Lung (tissue), 12 donors: ENCODE data around the gene TMEM176B. TPM values are rescaled to one million over a fixed set of nuclear protein-coding genes. Genes with fewer than 3 reads are reported as not detected.

Experiments used
- ATAC-seq: fragments of 200-7000 bp; cut with Tn5 transposase; one replicate; pipeline ENCODE4 v1.9.1; 2020; ENCODE audit warnings: moderate number of reproducible peaks; ENCODE audit not compliant: insufficient read depth, low FRiP score
- DNase-seq, 3 donors: peaks; one replicate each; pipeline ENCODE4 v3.0.0-alpha.2; 2013 to 2017
- H3K27ac ChIP-seq, 2 donors: one replicate each; pipeline ENCODE4 v1.5.1; 2013; ENCODE audit warnings: mild to moderate bottlenecking in 2 of 2, moderate library complexity in 2 of 2, control low read depth in 1 of 2, inconsistent platforms in 1 of 2, low read depth in 1 of 2, low read length in 1 of 2
- H3K27me3 ChIP-seq, 3 donors: one replicate each; pipeline ENCODE4 v1.5.1; 2013; ENCODE audit warnings: low read length in 2 of 3; ENCODE audit not compliant: control insufficient read depth in 3 of 3, insufficient read depth in 3 of 3
- H3K36me3 ChIP-seq, 4 donors: one replicate each; pipeline ENCODE4 v1.5.1; 2013; ENCODE audit warnings: low read length in 4 of 4, mild to moderate bottlenecking in 1 of 4, moderate library complexity in 1 of 4; ENCODE audit not compliant: control insufficient read depth in 4 of 4, insufficient read depth in 4 of 4
- H3K4me1 ChIP-seq, 5 donors: one replicate each; pipeline ENCODE4 v1.5.1; 2013; ENCODE audit warnings: low read length in 5 of 5, mild to moderate bottlenecking in 2 of 5, moderate library complexity in 1 of 5; ENCODE audit not compliant: control insufficient read depth in 5 of 5, insufficient read depth in 5 of 5
- H3K4me3 ChIP-seq: one replicate; pipeline ENCODE4 v1.5.1; 2013; ENCODE audit warnings: mild to moderate bottlenecking, control low read depth, moderate library complexity
- H3K9ac ChIP-seq, 2 donors: one replicate each; pipeline ENCODE4 v1.5.1; 2013; ENCODE audit warnings: low read length in 2 of 2, control low read depth in 1 of 2; ENCODE audit not compliant: insufficient read depth in 1 of 2
- H3K9me3 ChIP-seq, 4 donors: one replicate each; pipeline ENCODE4 v1.5.1; 2013; ENCODE audit warnings: low read length in 3 of 4, mild to moderate bottlenecking in 1 of 4, moderate library complexity in 1 of 4; ENCODE audit not compliant: control insufficient read depth in 4 of 4, insufficient read depth in 3 of 4
- WGBS, 2 donors: extraction: QIAGEN DNeasy Blood & Tissue Kit; methylation state at CpG; one replicate each; pipeline ENCODE4 v1.1.7; 2013; 5-methylcytosine and 5-hydroxymethylcytosine counted together
- polyA plus RNA-seq, 2 donors: library from polyadenylated mRNA; stranded (reverse); fragments of 200-250 nt; gene quantifications; one replicate each; pipeline ENCODE4 v1.2.1, GENCODE V29; 2013
- total RNA-seq, 2 donors: library from RNA; depleted of rRNA in 1 of 2; stranded (reverse); fragments of >200 nt in 1 of 2; gene quantifications; one replicate each; pipeline ENCODE4 v1.2.1, GENCODE V29; 2014 to 2021
- TF ChIP-seq, protein P1 (sequence below): IDR thresholded peaks from 2 replicates; pipeline ENCODE4 v1.5.1; 2012; ENCODE audit warnings: mild to moderate bottlenecking; ENCODE audit errors: control extremely low read depth, extremely low read depth
- donor health status: control.
- donor health status: control.
- donor health status: Bipolar disorder and iron deficiency.
- donor health status: healthy.
- donor health status: DM: yes; HTN: yes; CAD: no.

Gene TMEM176B
- total and polyA plus RNA-seq, 4 donors: 14.6 to 54.8 (median 38.2) TPM

DNA sequence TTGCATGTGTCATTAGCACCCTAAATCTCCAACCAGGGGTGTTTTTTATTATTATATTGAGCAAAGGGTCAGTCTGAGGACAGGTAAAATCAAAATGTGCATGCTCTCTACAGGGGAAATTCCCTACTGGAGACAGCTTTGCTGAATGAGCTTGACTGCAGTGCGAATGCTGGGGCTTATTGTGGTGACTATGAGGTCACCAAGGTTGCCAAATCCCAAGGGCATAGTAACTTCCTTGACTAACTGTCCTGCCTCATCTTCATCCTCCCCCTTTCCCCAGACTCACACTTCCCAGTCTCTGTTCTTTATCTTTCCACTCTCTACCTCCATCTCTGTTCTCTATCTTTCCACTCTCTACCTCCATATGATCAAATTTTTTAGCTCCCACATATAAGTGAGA is 29.3 kb upstream of the TMEM176B start:
- WGBS, 2 donors: 39 to 69% methylated on average over 1 of the region's 1 CpG
- ATAC-seq: no peak
- no peaks in the 10 kb centered on the region for H3K27me3 ChIP-seq
- no peak overlapping the region for H3K27ac ChIP-seq
- no peak for DNase-seq
- TF ChIP-seq, protein P1, sequence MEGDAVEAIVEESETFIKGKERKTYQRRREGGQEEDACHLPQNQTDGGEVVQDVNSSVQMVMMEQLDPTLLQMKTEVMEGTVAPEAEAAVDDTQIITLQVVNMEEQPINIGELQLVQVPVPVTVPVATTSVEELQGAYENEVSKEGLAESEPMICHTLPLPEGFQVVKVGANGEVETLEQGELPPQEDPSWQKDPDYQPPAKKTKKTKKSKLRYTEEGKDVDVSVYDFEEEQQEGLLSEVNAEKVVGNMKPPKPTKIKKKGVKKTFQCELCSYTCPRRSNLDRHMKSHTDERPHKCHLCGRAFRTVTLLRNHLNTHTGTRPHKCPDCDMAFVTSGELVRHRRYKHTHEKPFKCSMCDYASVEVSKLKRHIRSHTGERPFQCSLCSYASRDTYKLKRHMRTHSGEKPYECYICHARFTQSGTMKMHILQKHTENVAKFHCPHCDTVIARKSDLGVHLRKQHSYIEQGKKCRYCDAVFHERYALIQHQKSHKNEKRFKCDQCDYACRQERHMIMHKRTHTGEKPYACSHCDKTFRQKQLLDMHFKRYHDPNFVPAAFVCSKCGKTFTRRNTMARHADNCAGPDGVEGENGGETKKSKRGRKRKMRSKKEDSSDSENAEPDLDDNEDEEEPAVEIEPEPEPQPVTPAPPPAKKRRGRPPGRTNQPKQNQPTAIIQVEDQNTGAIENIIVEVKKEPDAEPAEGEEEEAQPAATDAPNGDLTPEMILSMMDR: no peak
- no peaks in the 10 kb centered on the region for H3K4me1 ChIP-seq
- H3K36me3 ChIP-seq: no peaks in the 10 kb centered on the region
- no peak overlapping the region for H3K9ac ChIP-seq
- H3K4me3 ChIP-seq: no peak overlapping the region
- peaks cover 0 to 2% (median 0%) of the 10 kb centered on the region in 4 donors for H3K9me3 ChIP-seq

DNA sequence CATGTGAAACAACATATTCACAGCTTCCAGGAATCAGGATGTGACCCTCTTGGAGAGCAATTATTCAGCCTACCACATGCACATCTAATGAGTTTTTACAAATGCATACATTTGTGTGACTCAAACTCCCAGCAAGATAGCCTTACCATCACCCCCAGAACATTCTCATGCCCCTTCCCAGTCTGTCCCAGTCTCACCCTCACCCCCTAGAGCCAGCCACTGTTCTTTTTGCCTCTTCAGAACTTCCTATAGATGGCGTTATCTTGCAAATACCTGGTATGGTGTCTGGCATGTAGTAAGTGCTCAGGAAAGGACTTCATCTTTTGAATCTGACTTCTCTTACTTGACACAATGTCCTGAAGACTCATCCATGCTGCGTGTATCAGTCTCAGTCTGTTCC is 28.2 kb upstream of the TMEM176B start:
- Histone ChIP-seq H3K4me1 (no peaks in the 10 kb centered on the region), H3K27ac (no peak overlapping the region), H3K9ac (no peak overlapping the region), H3K27me3 (no peaks in the 10 kb centered on the region), H3K4me3 (no peak overlapping the region), H3K9me3 (peaks cover 0 to 2% (median 0%) of the 10 kb centered on the region in 4 donors), H3K36me3 (no peaks in the 10 kb centered on the region)
- DNase-seq (no peak), ATAC-seq (no peak)
- 89 to 98% methylated on average over 2 of the region's 2 CpGs for WGBS, 2 donors
- TF ChIP-seq, protein P1: no peak

DNA sequence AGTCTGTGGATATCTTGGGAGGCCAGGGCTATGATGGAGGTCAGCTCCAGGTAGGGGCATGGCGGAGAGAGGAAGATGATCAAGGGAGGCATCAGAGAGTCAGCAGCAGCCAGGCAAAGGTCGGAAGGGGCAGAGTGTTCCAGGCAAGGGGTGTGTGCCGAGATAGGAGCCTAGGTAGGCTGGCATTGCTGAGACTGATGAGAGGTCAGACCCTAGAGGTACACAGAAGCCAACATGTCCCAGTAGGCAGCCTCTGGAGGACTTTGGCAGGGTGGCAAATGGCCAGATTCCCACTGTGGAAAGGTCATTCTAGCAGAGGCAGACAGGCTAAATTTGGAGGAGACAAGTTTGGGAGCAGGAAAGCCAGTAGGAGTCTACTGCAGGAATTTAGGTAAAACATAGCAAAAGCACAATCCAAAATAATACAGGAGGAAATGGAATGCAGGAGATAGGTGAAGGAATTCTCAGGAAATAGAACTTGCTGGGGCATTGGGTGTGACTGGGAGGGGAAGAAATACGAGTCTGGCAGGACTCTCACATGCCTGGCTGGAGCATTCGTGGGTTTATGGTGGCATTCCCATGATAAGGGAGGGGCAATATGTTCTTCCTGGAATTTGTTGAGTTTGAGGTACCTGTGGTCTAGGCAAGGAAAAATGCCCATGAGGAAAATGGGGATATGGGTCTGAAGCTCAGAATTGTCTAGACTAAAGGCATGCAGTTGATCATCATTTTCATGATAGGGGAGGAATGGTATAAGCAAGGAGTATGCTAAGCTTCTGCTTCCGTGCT is 26.1 kb upstream of the TMEM176B start:
- Histone ChIP-seq H3K36me3 (no peaks in the 10 kb centered on the region), H3K27me3 (no peaks in the 10 kb centered on the region), H3K9ac (no peak overlapping the region), H3K27ac (no peak overlapping the region), H3K4me3 (no peak overlapping the region), H3K4me1 (peaks cover 0 to 3% (median 0%) of the 10 kb centered on the region in 5 donors), H3K9me3 (peaks cover 0 to 3% (median 0%) of the 10 kb centered on the region in 4 donors)
- WGBS, 2 donors: 70 to 88% methylated on average over 6 of the region's 6 CpGs
- TF ChIP-seq, protein P1: no peak
- DNase-seq: no peak
- no peak for ATAC-seq
